SJSA1 (cell line): ENCODE measurements around the gene KEAP1. TPM values are rescaled to one million over a fixed set of nuclear protein-coding genes. Genes with fewer than 3 reads are reported as not detected.
A peak's percentile ranks its signal among the peaks of the same experiment; 100 is the strongest.
"Not testable (repeated sequence)": the region's sequence is repeated elsewhere in the genome, so short reads cannot be mapped to it uniquely, and the experiment has no call there.

ENCODE experiments used
- DNase-seq, 2 experiments: peaks; one replicate each; pipeline ENCODE4 v3.0.0-alpha.2; 2015 to 2020; ENCODE audit warnings: low spot score in 2 of 2, low read depth in 1 of 2
- H3K27ac ChIP-seq: fragments of 250-450 bp; sonication (Bioruptor Pico); 2 replicates; pipeline ENCODE4 v1.5.1; 2020; ENCODE audit warnings: mild to moderate bottlenecking, moderate library complexity
- H3K27me3 ChIP-seq: fragments of 250-450 bp; sonication (Bioruptor Pico); replicated peaks from 2 replicates; pipeline ENCODE4 v1.5.1; 2020; ENCODE audit warnings: mild to moderate bottlenecking, moderate library complexity
- H3K36me3 ChIP-seq: fragments of 250-450 bp; sonication (Bioruptor Pico); 2 replicates; pipeline ENCODE4 v1.5.1; 2020; ENCODE audit warnings: mild to moderate bottlenecking
- H3K4me1 ChIP-seq: fragments of 250-450 bp; sonication (Bioruptor Pico); replicated peaks from 2 replicates; pipeline ENCODE4 v1.6.1; 2021; ENCODE audit warnings: mild to moderate bottlenecking
- H3K4me3 ChIP-seq: fragments of 250-450 bp; sonication (Bioruptor Pico); 2 replicates; pipeline ENCODE4 v1.5.1; 2020; ENCODE audit warnings: mild to moderate bottlenecking
- H3K9me3 ChIP-seq: fragments of 250-450 bp; sonication (Bioruptor Pico); replicated peaks from 2 replicates; pipeline ENCODE4 v1.5.1; 2020; ENCODE audit warnings: mild to moderate bottlenecking
- total RNA-seq: library from RNA; depleted of rRNA; stranded (reverse); fragments of >200 nt; shearing (Covaris generic); gene quantifications from 2 replicates; pipeline ENCODE4 v1.2.3, GENCODE V29; 2014; rRNA removed

The KEAP1 gene
- total RNA-seq, result 49.8 and 74.1 TPM in 2 replicates

GRCh38 chr19:10503002-10503789 lies at the start of gene KEAP1:
Gene KEAP1 (minus strand): TSS chr19:10503356. CDS start chr19:10500033, 3,323 bp downstream.
- Histone ChIP-seq H3K4me3 (peak within 1 kb of the TSS; percentile 98), H3K27me3 (no peaks in the 10 kb centered on the region), H3K36me3 (peaks cover 47% of the 10 kb centered on the region), H3K9me3 (peaks cover 3% of the 10 kb centered on the region), H3K4me1 (peaks cover 20% of the 10 kb centered on the region), H3K27ac (peak within 1 kb of the TSS; percentile 99)
- peak in 1 of 2 experiments; percentile 52 for DNase-seq

GRCh38 chr19:10552510-10553053 lies 49.4 kb upstream of the KEAP1 start:
- H3K27ac ChIP-seq, result no peak overlapping the region
- peak in 1 of 2 experiments; percentile 47 for DNase-seq
- H3K36me3 ChIP-seq, result peaks cover 83% of the 10 kb centered on the region
- H3K27me3 ChIP-seq, result no peaks in the 10 kb centered on the region
- no peaks in the 10 kb centered on the region for H3K4me1 ChIP-seq
- no peak overlapping the region for H3K4me3 ChIP-seq
- H3K9me3 ChIP-seq, result no peaks in the 10 kb centered on the region

GRCh38 chr19:10551698-10552301 lies 48.6 kb upstream of the KEAP1 start:
- Histone ChIP-seq H3K4me1 (no peaks in the 10 kb centered on the region), H3K36me3 (peaks cover 83% of the 10 kb centered on the region)
- peak in 1 of 2 experiments; percentile 47 for DNase-seq

GRCh38 chr19:10551006-10551405 lies 47.9 kb upstream of the KEAP1 start:
- not testable (repeated sequence) for H3K27ac ChIP-seq, H3K4me1 ChIP-seq, H3K4me3 ChIP-seq, H3K27me3 ChIP-seq, H3K9me3 ChIP-seq, DNase-seq
- H3K36me3 ChIP-seq, result peaks cover 80% of the 10 kb centered on the region

More at GRCh38 chr19:10551698-10552301, 48.6 kb upstream of the KEAP1 start:
- Histone ChIP-seq H3K9me3 (no peaks in the 10 kb centered on the region), H3K27ac (no peak overlapping the region), H3K4me3 (no peak overlapping the region), H3K27me3 (no peaks in the 10 kb centered on the region)

- Histone ChIP-seq H3K4me1 (no peaks in the 10 kb centered on the region), H3K36me3 (peaks cover 77% of the 10 kb centered on the region), H3K9me3 (no peaks in the 10 kb centered on the region), H3K27me3 (no peaks in the 10 kb centered on the region), H3K27ac (no peak overlapping the region), H3K4me3 (no peak overlapping the region)
- DNase-seq, result no peak
Observed at GRCh38 chr19:10550336-10550735, 47.2 kb upstream of the KEAP1 start.

- no peaks in the 10 kb centered on the region for H3K27me3 ChIP-seq
- H3K27ac ChIP-seq, result no peak overlapping the region
- H3K4me3 ChIP-seq, result no peak overlapping the region
- DNase-seq, result no peak
- H3K36me3 ChIP-seq, result peaks cover 71% of the 10 kb centered on the region
- no peaks in the 10 kb centered on the region for H3K9me3 ChIP-seq
- peaks cover 3% of the 10 kb centered on the region for H3K4me1 ChIP-seq
Observed at GRCh38 chr19:10549733-10550132, 46.6 kb upstream of the KEAP1 start.

GRCh38 chr19:10548746-10549276 lies 45.7 kb upstream of the KEAP1 start:
- no peak overlapping the region for H3K27ac ChIP-seq
- H3K9me3 ChIP-seq, result no peaks in the 10 kb centered on the region
- DNase-seq, result no peak
- peaks cover 65% of the 10 kb centered on the region for H3K36me3 ChIP-seq
- H3K27me3 ChIP-seq, result no peaks in the 10 kb centered on the region
- H3K4me1 ChIP-seq, result peaks cover 8% of the 10 kb centered on the region
- no peak overlapping the region for H3K4me3 ChIP-seq

- peaks cover 12% of the 10 kb centered on the region for H3K4me1 ChIP-seq
- peaks cover 47% of the 10 kb centered on the region for H3K36me3 ChIP-seq
- H3K9me3 ChIP-seq, result 0 out of 2 replicates have a peak, but pooled peaks cover 6% of the 10 kb centered on the region
- H3K27ac ChIP-seq, result no peak overlapping the region
- H3K4me3 ChIP-seq, result no peak overlapping the region
- no peaks in the 10 kb centered on the region for H3K27me3 ChIP-seq
- DNase-seq, result no peak
Observed at GRCh38 chr19:10546817-10547216, 43.7 kb upstream of the KEAP1 start.

GRCh38 chr19:10544753-10545251 lies 41.6 kb upstream of the KEAP1 start:
- Histone ChIP-seq H3K4me1 (peaks cover 12% of the 10 kb centered on the region), H3K4me3 (peak overlapping the region; percentile 100), H3K9me3 (0 out of 2 replicates have a peak, but pooled peaks cover 6% of the 10 kb centered on the region), H3K36me3 (peaks cover 31% of the 10 kb centered on the region), H3K27me3 (no peaks in the 10 kb centered on the region), H3K27ac (no peak overlapping the region)
- no peak for DNase-seq

- Histone ChIP-seq H3K4me1 (peaks cover 12% of the 10 kb centered on the region), H3K27ac (peak overlapping the region; percentile 64), H3K9me3 (0 out of 2 replicates have a peak, but pooled peaks cover 6% of the 10 kb centered on the region), H3K4me3 (peak overlapping the region; percentile 100), H3K36me3 (peaks cover 26% of the 10 kb centered on the region), H3K27me3 (no peaks in the 10 kb centered on the region)
- DNase-seq, result no peak
Observed at GRCh38 chr19:10544242-10544752, 41.1 kb upstream of the KEAP1 start.

GRCh38 chr19:10543420-10544241 lies 40.5 kb upstream of the KEAP1 start, which contains the start of gene ATG4D:
Gene ATG4D (plus strand): TSS chr19:10543904. CDS start chr19:10544091, 187 bp downstream.
- peaks cover 19% of the 10 kb centered on the region for H3K36me3 ChIP-seq
- peak within 1 kb of the TSS; percentile 64 for H3K27ac ChIP-seq
- no peaks in the 10 kb centered on the region for H3K27me3 ChIP-seq
- 0 out of 2 replicates have a peak, but pooled peaks cover 6% of the 10 kb centered on the region for H3K9me3 ChIP-seq
- DNase-seq, result peak; percentile 67 to 74
- H3K4me1 ChIP-seq, result peaks cover 12% of the 10 kb centered on the region
- H3K4me3 ChIP-seq, result peak within 1 kb of the TSS; percentile 100

- no peak for DNase-seq
- Histone ChIP-seq H3K36me3 (peaks cover 15% of the 10 kb centered on the region), H3K9me3 (0 out of 2 replicates have a peak, but pooled peaks cover 6% of the 10 kb centered on the region), H3K4me3 (peak overlapping the region; percentile 100; the same call in 1 of the 2 replicates), H3K27me3 (no peaks in the 10 kb centered on the region), H3K4me1 (peaks cover 12% of the 10 kb centered on the region), H3K27ac (no peak overlapping the region)
Observed at GRCh38 chr19:10543059-10543419, 39.9 kb upstream of the KEAP1 start.

- H3K9me3 ChIP-seq, H3K27ac ChIP-seq, H3K4me1 ChIP-seq, H3K36me3 ChIP-seq, DNase-seq, H3K27me3 ChIP-seq, H3K4me3 ChIP-seq: not testable (repeated sequence)
Observed at GRCh38 chr19:10539016-10539415, 35.9 kb upstream of the KEAP1 start.
